SJSA1 (cell line): ENCODE measurements around the gene SSR2. TPM values are rescaled to one million over a fixed set of nuclear protein-coding genes. Genes with fewer than 3 reads are reported as not detected.
"Not testable (repeated sequence)": the region's sequence is repeated elsewhere in the genome, so short reads cannot be mapped to it uniquely, and the experiment has no call there.

ENCODE experiments used
- DNase-seq, 2 experiments: peaks; one replicate each; pipeline ENCODE4 v3.0.0-alpha.2; 2015 to 2020; ENCODE audit warnings: low spot score in 2 of 2, low read depth in 1 of 2
- H3K27ac ChIP-seq: fragments of 250-450 bp; sonication (Bioruptor Pico); 2 replicates; pipeline ENCODE4 v1.5.1; 2020; ENCODE audit warnings: mild to moderate bottlenecking, moderate library complexity
- H3K27me3 ChIP-seq: fragments of 250-450 bp; sonication (Bioruptor Pico); replicated peaks from 2 replicates; pipeline ENCODE4 v1.5.1; 2020; ENCODE audit warnings: mild to moderate bottlenecking, moderate library complexity
- H3K36me3 ChIP-seq: fragments of 250-450 bp; sonication (Bioruptor Pico); 2 replicates; pipeline ENCODE4 v1.5.1; 2020; ENCODE audit warnings: mild to moderate bottlenecking
- H3K4me1 ChIP-seq: fragments of 250-450 bp; sonication (Bioruptor Pico); replicated peaks from 2 replicates; pipeline ENCODE4 v1.6.1; 2021; ENCODE audit warnings: mild to moderate bottlenecking
- H3K4me3 ChIP-seq: fragments of 250-450 bp; sonication (Bioruptor Pico); 2 replicates; pipeline ENCODE4 v1.5.1; 2020; ENCODE audit warnings: mild to moderate bottlenecking
- H3K9me3 ChIP-seq: fragments of 250-450 bp; sonication (Bioruptor Pico); replicated peaks from 2 replicates; pipeline ENCODE4 v1.5.1; 2020; ENCODE audit warnings: mild to moderate bottlenecking
- total RNA-seq: library from RNA; depleted of rRNA; stranded (reverse); fragments of >200 nt; shearing (Covaris generic); gene quantifications from 2 replicates; pipeline ENCODE4 v1.2.3, GENCODE V29; 2014

SSR2 gene
- total RNA-seq, 1 experiment from 2014 or later = 507 TPM

DNA sequence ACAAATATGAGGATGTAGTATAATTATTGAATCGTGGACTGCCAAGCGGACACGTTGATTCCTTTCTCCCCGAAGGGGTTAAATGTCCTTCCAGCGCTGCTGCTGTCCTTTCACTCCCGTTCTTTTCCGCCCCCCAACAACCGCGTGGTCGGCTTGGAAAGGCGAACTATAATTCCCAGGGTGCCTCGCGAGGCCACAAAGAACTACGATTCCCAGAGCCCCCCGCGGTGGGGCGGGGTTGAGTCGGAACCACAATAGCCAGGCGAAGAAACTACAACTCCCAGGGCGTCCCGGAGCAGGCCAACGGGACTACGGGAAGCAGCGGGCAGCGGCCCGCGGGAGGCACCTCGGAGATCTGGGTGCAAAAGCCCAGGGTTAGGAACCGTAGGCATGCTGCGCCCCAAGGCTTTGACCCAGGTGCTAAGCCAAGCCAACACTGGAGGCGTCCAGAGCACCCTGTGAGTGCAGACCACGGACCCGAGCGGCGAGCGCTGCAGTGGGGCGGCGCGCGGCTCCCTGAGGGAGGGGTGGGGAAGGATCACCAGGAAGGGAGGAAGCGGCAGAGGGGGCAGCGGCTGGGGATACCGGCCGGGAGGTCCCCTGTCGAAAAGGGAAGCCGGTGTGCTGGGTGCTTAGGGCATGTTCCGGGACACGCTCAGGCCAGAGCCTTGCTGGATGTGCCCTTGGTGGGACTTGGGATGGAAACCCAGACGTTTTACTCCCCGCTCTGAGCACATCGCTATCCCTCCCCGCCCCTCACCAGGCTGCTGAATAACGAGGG, 33.9 kb upstream of the SSR2 start, which contains the start of gene LAMTOR2:
TSS of gene LAMTOR2 (plus strand) at position 283 of the 781 bp plus-strand sequence. CDS start at position 391, 108 bp downstream.
- H3K27ac ChIP-seq = peak within 1 kb of the TSS; percentile 45
- peak within 1 kb of the TSS; percentile 75 for H3K4me3 ChIP-seq
- peaks cover 8% of the 10 kb centered on the region for H3K4me1 ChIP-seq
- no peaks in the 10 kb centered on the region for H3K27me3 ChIP-seq
- H3K9me3 ChIP-seq = no peaks in the 10 kb centered on the region
- peak; percentile 95 to 98 for DNase-seq
- peaks cover 3% of the 10 kb centered on the region for H3K36me3 ChIP-seq

DNA sequence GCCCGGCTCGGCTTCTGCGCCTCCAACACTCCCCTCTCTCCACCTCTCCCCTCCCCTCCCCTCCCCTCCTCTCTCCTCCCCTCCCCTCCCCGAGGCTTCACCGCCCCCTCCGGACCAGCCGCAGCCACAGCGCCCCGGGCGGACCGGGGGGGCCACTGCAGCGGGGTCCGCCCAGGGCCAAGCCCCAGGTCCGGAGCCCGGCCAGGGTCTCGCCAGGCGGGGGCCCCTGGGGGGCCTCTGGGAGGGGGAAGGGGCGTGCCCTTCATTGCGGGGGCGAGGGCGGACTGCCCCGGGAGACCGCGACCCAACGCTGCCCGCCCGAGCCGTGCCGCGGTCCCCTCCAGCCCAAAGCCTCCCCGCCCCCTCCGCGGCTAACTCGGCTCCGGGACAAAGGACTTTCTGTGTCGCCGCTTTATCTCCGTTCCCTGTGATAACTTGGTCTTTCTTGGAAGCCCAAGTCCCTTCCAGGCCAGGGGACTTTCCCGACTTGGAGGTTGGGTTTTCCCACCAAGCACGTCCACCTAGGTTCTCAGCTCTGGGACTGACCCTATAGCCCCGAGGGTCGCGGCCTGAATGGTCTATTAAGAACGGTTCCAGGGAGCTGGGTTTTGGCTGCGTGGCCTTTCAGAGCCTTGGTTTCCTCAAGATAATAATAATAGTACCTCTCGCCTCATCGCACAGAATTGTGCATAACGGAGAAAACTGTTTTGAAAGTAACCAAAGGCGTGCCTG, 33.2 kb upstream of the SSR2 start, which contains the start of gene UBQLN4:
TSS of gene UBQLN4 (minus strand) at position 31 of the 732 bp plus-strand sequence. CDS start 97 bp downstream, outside the sequence.
- peaks cover 8% of the 10 kb centered on the region for H3K4me1 ChIP-seq
- peak in 1 of 2 experiments; percentile 90 for DNase-seq
- H3K9me3 ChIP-seq = no peaks in the 10 kb centered on the region
- H3K4me3 ChIP-seq = peak within 1 kb of the TSS; percentile 75
- peak within 1 kb of the TSS; percentile 45 for H3K27ac ChIP-seq
- peaks cover 7% of the 10 kb centered on the region for H3K36me3 ChIP-seq
- H3K27me3 ChIP-seq = no peaks in the 10 kb centered on the region

GRCh38 chr1:156052862-156053767, 32.4 kb upstream of the SSR2 start:
- no peaks in the 10 kb centered on the region for H3K27me3 ChIP-seq
- H3K27ac ChIP-seq = no peak overlapping the region
- H3K4me3 ChIP-seq = peak overlapping the region; percentile 75
- H3K9me3 ChIP-seq = no peaks in the 10 kb centered on the region
- H3K36me3 ChIP-seq = peaks cover 15% of the 10 kb centered on the region
- peak; percentile 66 for DNase-seq
- H3K4me1 ChIP-seq = peaks cover 8% of the 10 kb centered on the region

DNA sequence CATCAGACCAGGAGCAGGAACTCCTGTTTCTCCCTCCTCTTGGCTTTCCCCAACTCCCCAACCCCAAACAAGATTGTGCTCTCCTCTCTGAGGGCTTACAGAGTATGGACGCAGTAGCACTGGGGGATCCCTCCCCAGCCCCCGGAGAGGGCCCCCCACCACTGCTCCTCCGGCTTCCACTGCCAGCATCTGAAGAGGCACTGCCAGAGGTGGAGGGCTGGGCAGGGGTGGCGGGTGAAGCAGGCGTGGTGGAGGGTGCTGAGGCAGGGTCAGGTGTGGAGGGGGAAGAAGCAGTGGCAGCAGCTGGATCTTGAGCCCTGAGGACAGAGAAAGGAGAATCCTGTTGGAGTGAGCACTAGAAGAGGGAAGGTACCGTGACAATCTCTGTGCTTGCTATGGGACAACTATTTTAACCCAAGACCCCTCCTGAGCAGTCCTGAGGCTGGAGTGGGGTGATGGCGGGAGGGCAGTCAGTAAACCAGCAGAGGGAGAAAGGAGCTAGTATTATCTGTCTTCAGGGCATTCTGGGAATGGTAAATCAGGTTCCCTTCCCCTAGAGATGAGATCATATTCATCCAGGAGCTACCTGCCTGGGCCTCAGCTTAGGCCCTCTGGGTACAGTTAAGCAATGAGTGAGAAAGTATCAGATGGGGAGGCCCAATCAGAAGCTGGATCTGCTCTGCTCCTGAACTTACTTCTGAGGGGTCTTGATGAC, 30.4 kb upstream of the SSR2 start:
- no peak for DNase-seq
- H3K27me3 ChIP-seq = no peaks in the 10 kb centered on the region
- H3K4me3 ChIP-seq = no peak overlapping the region
- no peak overlapping the region for H3K27ac ChIP-seq
- no peaks in the 10 kb centered on the region for H3K9me3 ChIP-seq
- H3K4me1 ChIP-seq = peaks cover 8% of the 10 kb centered on the region
- H3K36me3 ChIP-seq = peaks cover 18% of the 10 kb centered on the region

GRCh38 chr1:156050376-156050775, 29.6 kb upstream of the SSR2 start:
- Histone ChIP-seq H3K9me3 (no peaks in the 10 kb centered on the region), H3K4me1 (peaks cover 2% of the 10 kb centered on the region), H3K27ac (no peak overlapping the region), H3K27me3 (no peaks in the 10 kb centered on the region), H3K4me3 (no peak overlapping the region), H3K36me3 (peaks cover 18% of the 10 kb centered on the region)
- no peak for DNase-seq

DNA sequence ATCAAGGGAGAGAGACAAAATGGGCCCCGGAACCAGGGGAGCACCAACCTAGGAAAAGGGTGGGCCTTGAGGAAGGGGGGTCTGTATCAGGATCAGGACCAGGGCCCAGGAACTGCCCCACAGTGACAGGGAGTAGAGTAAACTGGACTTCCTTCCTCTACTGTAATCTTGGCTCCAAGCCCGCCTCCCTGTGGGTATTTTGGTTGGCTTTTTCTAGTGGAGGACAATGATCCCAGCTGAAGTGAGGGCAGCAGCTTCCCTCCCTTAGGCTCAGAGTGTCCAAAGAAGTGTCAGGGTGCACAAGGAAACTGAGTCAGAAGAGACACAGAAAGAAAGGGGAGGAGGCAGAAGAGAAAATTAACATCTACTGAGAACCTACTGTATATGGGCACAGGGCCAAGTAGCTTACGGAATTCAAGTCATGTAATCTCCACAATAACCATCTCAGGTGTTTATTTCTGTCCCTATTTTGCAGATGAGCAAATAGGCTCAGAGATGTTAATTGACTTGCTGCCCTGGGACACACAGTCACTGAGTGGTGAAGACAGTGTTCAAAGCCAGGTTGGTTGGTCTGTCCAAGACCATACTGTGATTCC, 28.0 kb upstream of the SSR2 start:
- H3K4me1 ChIP-seq = no peaks in the 10 kb centered on the region; the same call in 1 of the 2 replicates
- no peaks in the 10 kb centered on the region for H3K9me3 ChIP-seq
- no peak overlapping the region for H3K27ac ChIP-seq

GRCh38 chr1:156045076-156045475, 24.3 kb upstream of the SSR2 start:
- DNase-seq = no peak
- Histone ChIP-seq H3K36me3 (peaks cover 41% of the 10 kb centered on the region), H3K27ac (no peak overlapping the region), H3K9me3 (no peaks in the 10 kb centered on the region), H3K4me1 (peaks cover 12% of the 10 kb centered on the region), H3K27me3 (no peaks in the 10 kb centered on the region), H3K4me3 (no peak overlapping the region)

More for the DNA sequence above, 28.0 kb upstream of the SSR2 start:
- peaks cover 20% of the 10 kb centered on the region for H3K36me3 ChIP-seq
- H3K27me3 ChIP-seq = no peaks in the 10 kb centered on the region
- no peak for DNase-seq
- no peak overlapping the region for H3K4me3 ChIP-seq

DNA sequence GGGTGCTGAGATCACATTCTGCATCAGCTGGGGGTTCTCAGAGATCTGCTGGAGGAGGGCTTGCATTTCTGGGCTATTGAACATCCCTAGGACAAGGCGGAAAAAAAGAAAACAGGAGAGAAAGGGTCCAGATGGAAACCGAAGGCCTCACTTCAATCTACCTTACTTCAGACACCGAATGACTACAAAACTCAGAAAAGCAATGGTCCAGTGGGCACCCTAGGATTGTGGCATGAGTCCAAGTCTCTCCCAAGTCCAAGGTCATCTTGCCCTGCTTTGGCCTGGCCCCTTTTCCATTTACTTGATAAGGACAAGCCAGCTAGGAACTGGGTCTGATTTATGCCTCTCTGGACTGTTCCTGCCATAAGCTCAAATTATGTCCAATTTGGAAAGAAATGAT, 22.1 kb upstream of the SSR2 start:
- Histone ChIP-seq H3K36me3 (peaks cover 32% of the 10 kb centered on the region), H3K27ac (no peak overlapping the region), H3K4me3 (no peak overlapping the region), H3K27me3 (no peaks in the 10 kb centered on the region), H3K4me1 (peaks cover 12% of the 10 kb centered on the region), H3K9me3 (no peaks in the 10 kb centered on the region)
- DNase-seq = no peak

- not testable (repeated sequence) for H3K4me3 ChIP-seq, H3K27ac ChIP-seq
These were observed 14.2 kb upstream of the SSR2 start for GRCh38 chr1:156034991-156035390.

DNA sequence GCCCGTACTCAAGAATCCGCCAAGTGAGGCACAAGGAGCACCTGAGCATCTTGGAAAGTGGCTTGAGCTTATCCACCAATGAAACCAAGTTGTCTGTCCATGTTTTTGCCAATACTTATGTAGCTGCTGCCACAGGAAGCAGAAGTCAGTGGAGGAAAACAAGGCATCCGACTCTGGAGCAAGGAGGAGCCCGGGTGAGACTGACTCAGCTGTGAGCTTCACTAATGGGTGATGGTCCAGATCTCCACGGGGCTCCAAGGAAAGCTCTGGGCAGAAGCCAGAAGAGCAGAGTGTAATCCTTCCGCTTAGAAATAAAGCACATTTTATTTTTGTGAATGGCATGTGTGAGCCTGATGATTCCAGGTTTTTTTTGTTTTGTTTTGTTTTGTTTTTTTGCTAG, 12.3 kb upstream of the SSR2 start:
- no peaks in the 10 kb centered on the region for H3K9me3 ChIP-seq
- no peak overlapping the region for H3K4me3 ChIP-seq
- no peak overlapping the region for H3K27ac ChIP-seq
- no peak for DNase-seq
- no peaks in the 10 kb centered on the region for H3K27me3 ChIP-seq
- H3K4me1 ChIP-seq = peaks cover 7% of the 10 kb centered on the region
- 0 out of 2 replicates have a peak, but pooled peaks cover 1% of the 10 kb centered on the region for H3K36me3 ChIP-seq

More at GRCh38 chr1:156034991-156035390, 14.2 kb upstream of the SSR2 start:
- not testable (repeated sequence) for DNase-seq, H3K36me3 ChIP-seq, H3K9me3 ChIP-seq, H3K27me3 ChIP-seq, H3K4me1 ChIP-seq

DNA sequence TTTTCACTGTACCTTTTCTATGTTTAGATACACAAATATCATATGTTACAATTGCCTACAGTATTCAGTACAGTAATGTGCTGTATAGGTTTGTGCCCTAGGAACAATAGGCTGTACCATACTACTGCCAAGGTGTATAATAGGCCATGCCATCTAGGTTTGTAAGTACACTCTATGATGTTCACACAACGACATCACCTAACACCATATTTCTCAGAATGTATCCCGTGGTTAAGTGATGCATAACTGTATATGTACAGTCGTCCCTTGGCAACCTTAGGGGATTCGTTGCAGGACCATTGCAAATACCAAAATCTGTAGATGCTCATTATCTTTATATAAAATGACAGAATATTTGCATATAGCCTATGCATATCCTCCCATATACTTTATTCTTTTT, 5.8 kb upstream of the SSR2 start:
- H3K36me3 ChIP-seq = no peaks in the 10 kb centered on the region
- H3K9me3 ChIP-seq = no peaks in the 10 kb centered on the region
- peaks cover 7% of the 10 kb centered on the region for H3K4me1 ChIP-seq
- H3K27ac ChIP-seq = no peak overlapping the region
- no peak for DNase-seq
- H3K4me3 ChIP-seq = no peak overlapping the region
- no peaks in the 10 kb centered on the region for H3K27me3 ChIP-seq

DNA sequence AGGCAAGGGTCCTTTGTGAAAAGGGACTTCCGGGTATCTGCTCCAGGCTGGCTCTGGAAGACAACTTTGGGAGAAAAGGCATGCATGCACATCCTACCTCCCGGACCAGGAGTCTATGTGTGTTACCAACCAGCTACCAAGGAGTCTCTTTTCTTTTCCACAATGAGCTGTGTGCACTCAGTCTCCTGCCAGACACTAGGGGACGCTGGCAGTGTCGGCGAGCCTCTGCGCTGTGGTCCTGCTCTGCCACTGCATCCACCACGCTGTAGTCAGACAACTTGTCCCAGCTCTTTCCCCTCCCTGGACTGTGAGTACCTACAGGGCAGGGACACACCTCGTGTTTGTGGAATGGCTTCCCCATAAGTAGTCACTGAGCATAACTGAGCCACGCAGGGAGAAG, 5.1 kb upstream of the SSR2 start:
- Histone ChIP-seq H3K4me3 (no peak overlapping the region), H3K27ac (no peak overlapping the region), H3K9me3 (no peaks in the 10 kb centered on the region), H3K27me3 (no peaks in the 10 kb centered on the region), H3K36me3 (no peaks in the 10 kb centered on the region), H3K4me1 (peaks cover 7% of the 10 kb centered on the region)
- peak; percentile 29 to 63 for DNase-seq
